Upper lobe of right lung (tissue), 1 donor: ENCODE data around the gene TSNAX. TPM values are rescaled to one million over a fixed set of nuclear protein-coding genes. Genes with fewer than 3 reads are reported as not detected.

Experiments used
- ATAC-seq: fragments of 200-7000 bp; cut with Tn5 transposase; one replicate; pipeline ENCODE4 v1.9.1; 2020; ENCODE audit warnings: mild to moderate bottlenecking, moderate library complexity
- DNase-seq: peaks from one replicate; pipeline ENCODE4 v3.0.0-alpha.2; 2020
- H3K27ac ChIP-seq: fragments of 200-600 bp; one replicate; pipeline ENCODE4 v1.8.0; 2022
- H3K27me3 ChIP-seq: fragments of 200-600 bp; one replicate; pipeline ENCODE4 v1.8.0; 2022; ENCODE audit warnings: mild to moderate bottlenecking
- H3K36me3 ChIP-seq: fragments of 200-600 bp; one replicate; pipeline ENCODE4 v1.8.0; 2022
- H3K4me1 ChIP-seq: fragments of 200-600 bp; one replicate; pipeline ENCODE4 v1.8.0; 2022
- H3K4me3 ChIP-seq: fragments of 200-600 bp; one replicate; pipeline ENCODE4 v1.8.0; 2022; ENCODE audit warnings: mild to moderate bottlenecking
- H3K9me3 ChIP-seq: fragments of 200-600 bp; one replicate; pipeline ENCODE4 v1.8.0; 2022
- CTCF ChIP-seq: fragments of 200-600 bp; IDR thresholded peaks from one replicate; pipeline ENCODE4 v1.8.0; 2022; ENCODE audit warnings: antibody characterized with exemption
- intact Hi-C: fragments of 100-400 bp; cut with DNase I; formaldehyde crosslinking; loops from one replicate; pipeline ENCODE4 v1.11.0; 2022
- total RNA-seq: library from RNA; stranded (reverse); fragmentation: NEBNext Ultra II Directional; extraction: Animal tissue kit (Norgen Biotek cat#: 25700); gene quantifications from one replicate; pipeline ENCODE4 v1.2.1, GENCODE V29; 2021
- donor health status: DM: no; HTN: yes; CAD: no; lungs with severe emphysema.

The TSNAX gene
- total RNA-seq, 1 donor from 2014 or later = 36.0 TPM

DNA sequence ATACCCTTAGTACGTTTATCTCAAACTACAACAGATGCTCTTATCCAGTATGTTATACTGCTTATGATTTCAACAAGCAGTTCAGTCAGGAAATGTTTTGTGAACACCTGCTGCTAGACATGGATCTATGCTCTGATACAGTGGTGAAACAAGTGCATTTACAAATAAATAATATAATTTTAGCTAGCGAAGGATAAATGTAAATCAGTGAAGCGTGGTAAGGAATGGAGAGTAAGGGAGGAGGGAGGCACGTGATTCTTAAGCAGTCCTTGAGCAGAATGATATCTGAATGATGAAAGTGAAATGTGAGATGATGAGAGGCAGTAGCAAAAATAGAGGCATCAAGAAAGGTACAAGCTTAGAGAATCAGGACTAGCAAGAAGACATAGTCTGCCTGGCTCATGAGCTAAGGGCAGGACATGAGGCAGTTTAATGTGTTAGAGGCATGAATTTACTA is 6.3 kb downstream of the TSNAX start:
- TF ChIP-seq CTCF = no peak
- intact Hi-C loops = no loop called here
- Histone ChIP-seq H3K9me3 (no peaks in the 10 kb centered on the region), H3K4me1 (peaks cover 21% of the 10 kb centered on the region), H3K27ac (no peak overlapping the region), H3K4me3 (no peak overlapping the region), H3K36me3 (peaks cover 54% of the 10 kb centered on the region), H3K27me3 (no peaks in the 10 kb centered on the region)
- ATAC-seq = no peak
- no peak for DNase-seq

- Histone ChIP-seq H3K4me1 (peaks cover 15% of the 10 kb centered on the region), H3K36me3 (peaks cover 53% of the 10 kb centered on the region), H3K27ac (no peak overlapping the region), H3K9me3 (no peaks in the 10 kb centered on the region), H3K27me3 (no peaks in the 10 kb centered on the region), H3K4me3 (no peak overlapping the region)
- ATAC-seq (no peak), DNase-seq (no peak)
- intact Hi-C loops = no loop called here
- no peak for TF ChIP-seq CTCF
These were observed 7.6 kb downstream of the TSNAX start for GRCh38 chr1:231536099-231536498.

- Histone ChIP-seq H3K4me1 (no peaks in the 10 kb centered on the region), H3K4me3 (no peak overlapping the region), H3K27me3 (no peaks in the 10 kb centered on the region), H3K36me3 (peaks cover 51% of the 10 kb centered on the region), H3K9me3 (no peaks in the 10 kb centered on the region), H3K27ac (no peak overlapping the region)
- intact Hi-C loops = no loop called here
- no peak for ATAC-seq
- DNase-seq = no peak
- TF ChIP-seq CTCF = no peak
These were observed 12.4 kb downstream of the TSNAX start for GRCh38 chr1:231540847-231541246.

- Histone ChIP-seq H3K9me3 (no peaks in the 10 kb centered on the region), H3K27me3 (no peaks in the 10 kb centered on the region), H3K4me1 (no peaks in the 10 kb centered on the region), H3K27ac (no peak overlapping the region), H3K4me3 (no peak overlapping the region), H3K36me3 (peaks cover 41% of the 10 kb centered on the region)
- intact Hi-C loops = no loop called here
- DNase-seq (no peak), ATAC-seq (no peak)
- TF ChIP-seq CTCF = no peak
These were observed 13.4 kb downstream of the TSNAX start for GRCh38 chr1:231541842-231542241.

DNA sequence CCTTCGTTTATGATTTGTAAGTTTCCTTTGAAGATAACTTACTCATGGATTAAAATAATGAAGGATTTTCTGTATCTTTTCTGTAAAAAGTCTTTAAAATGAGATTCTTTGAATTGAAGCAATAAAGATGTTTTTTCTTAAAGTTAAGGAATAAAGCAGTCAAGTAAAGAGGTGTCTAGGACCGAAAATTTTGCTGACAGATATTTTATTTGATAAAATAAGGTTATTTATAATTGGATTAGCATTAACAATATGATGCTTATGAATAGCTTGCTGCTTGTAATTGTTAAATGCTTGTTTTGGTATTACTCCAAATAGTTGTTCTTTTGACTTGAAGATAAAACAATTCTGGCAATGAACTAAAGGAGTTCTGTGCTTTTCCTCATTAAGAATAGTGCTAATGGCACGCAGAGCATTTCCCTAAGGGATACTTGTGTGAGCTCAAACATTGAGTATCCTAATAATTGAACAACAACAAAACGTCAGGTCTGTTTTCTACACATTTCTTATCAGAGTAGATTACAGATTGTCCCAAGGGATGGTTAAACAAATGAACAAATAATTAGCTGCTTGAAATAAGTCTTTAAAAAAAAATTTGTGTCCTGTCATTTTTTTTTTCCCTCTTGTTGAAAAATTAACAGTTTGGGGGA is 16.6 kb downstream of the TSNAX start:
- intact Hi-C loops = no loop called here
- Histone ChIP-seq H3K36me3 (peaks cover 30% of the 10 kb centered on the region), H3K9me3 (no peaks in the 10 kb centered on the region), H3K27ac (no peak overlapping the region), H3K4me1 (no peaks in the 10 kb centered on the region), H3K27me3 (no peaks in the 10 kb centered on the region), H3K4me3 (no peak overlapping the region)
- DNase-seq (no peak), ATAC-seq (no peak)
- TF ChIP-seq CTCF = no peak

DNA sequence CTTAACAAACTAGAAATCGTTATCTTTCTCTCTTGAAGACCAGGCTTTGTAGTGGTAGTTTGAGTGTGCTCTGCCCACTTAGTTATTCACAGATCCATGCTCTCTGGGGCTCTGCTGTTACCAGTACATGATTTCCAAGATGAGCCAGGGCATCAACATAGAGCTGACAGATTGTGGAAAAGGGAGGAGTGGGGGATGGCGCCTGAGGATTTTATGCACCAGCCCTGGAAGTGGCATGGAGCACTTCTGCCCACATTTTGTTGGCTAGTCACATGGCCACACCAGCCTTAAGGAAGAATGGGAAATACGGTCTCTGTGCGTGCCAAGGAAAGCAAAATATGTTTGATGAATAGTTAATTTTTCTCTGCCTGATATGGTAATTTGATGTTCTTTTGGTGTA is 18.2 kb downstream of the TSNAX start:
- Histone ChIP-seq H3K36me3 (peaks cover 30% of the 10 kb centered on the region), H3K4me3 (no peak overlapping the region), H3K9me3 (no peaks in the 10 kb centered on the region), H3K4me1 (no peaks in the 10 kb centered on the region), H3K27me3 (no peaks in the 10 kb centered on the region), H3K27ac (no peak overlapping the region)
- intact Hi-C loops = no loop called here
- ATAC-seq (no peak), DNase-seq (no peak)
- no peak for TF ChIP-seq CTCF
